Measurements from ENCODE around the gene NES.

The NES gene

DNA sequence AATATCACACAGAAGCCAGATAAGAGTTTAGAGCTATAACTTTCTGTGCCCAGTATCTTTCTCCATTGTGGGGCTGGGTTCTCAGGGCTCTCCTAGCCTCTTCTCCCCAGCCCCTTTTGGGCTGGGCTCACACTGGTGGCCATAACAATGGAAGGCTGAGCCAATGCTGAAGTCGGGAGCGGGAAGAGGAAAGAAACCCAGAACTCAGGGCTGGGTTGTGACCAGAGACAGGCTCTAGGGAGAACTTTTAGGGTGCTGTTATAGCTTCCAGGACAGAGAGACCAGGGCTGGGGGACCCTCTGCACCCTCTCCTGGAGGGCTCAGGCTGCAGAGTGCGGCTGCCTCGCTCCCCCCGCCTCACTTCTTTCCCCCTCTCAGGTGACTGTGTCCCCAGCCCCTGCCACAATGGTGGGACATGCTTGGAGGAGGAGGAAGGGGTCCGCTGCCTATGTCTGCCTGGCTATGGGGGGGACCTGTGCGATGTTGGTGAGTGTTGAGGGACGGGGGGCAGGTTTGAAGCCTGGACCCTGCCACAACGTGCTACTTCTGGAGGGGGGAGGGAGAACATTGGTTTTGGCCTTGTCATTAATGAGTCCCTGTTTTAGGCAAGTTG, 21.2 kb downstream of the NES start:
- peaks cover 38% of the 10 kb centered on the region for H3K4me1 ChIP-seq (ENCODE audit: control insufficient read depth, insufficient read depth, low read length, poor library complexity, severe bottlenecking)
- no peak for DNase-seq
- no peaks in the 10 kb centered on the region for H3K9me3 ChIP-seq (ENCODE audit: control insufficient read depth, low read length)
- no peak overlapping the region for H3K4me3 ChIP-seq (ENCODE audit: insufficient read depth, low read depth, low read length, poor library complexity, severe bottlenecking)
- no peak overlapping the region for H3K27ac ChIP-seq (ENCODE audit: insufficient read depth, low read length, poor library complexity, severe bottlenecking)
- H3K27me3 ChIP-seq (replicated peaks; ENCODE audit: control insufficient read depth, insufficient read depth, low read length, poor library complexity, severe bottlenecking): peaks cover 14% of the 10 kb centered on the region
- H3K36me3 ChIP-seq (ENCODE audit: control insufficient read depth, insufficient read depth, low read length): no peaks in the 10 kb centered on the region

DNA sequence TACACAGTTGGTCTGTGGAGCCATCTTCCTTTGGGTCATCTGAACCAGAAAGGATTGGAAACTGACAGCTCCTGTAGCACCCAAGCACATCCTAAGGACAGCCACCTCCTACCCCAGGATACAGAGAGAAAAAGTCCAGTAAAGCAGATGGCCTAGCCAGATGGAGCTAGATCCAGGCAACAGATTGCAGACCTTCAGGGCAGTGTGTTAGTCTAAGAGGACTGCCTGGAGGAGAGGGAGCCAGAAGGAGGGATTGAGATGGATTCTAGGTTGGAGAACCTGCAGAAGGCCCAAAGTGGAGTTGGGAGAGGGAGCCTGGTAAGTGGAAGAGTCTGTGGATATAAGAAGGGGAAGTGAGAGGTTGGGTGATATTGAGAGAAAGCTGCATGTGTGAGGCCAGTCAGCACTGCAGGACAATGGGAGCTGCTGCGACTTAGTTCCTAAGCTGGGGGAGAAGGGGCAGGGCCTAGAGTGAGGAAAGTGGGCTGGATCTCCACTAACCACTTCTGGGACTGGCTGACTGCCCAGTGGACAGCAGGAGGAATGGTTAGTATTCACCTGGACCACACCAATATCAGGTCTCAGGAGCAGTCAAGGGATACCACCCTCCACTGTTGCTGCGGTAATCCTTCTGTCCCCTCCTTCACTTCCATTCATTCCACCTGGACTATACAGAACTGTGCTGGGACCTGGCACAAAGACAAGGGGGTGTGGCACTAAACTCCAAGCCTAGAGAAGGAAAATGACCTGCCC, 21.9 kb downstream of the NES start:
- no peak for DNase-seq
- H3K4me3 ChIP-seq (ENCODE audit: insufficient read depth, low read depth, low read length, poor library complexity, severe bottlenecking): no peak overlapping the region
- H3K4me1 ChIP-seq (ENCODE audit: control insufficient read depth, insufficient read depth, low read length, poor library complexity, severe bottlenecking): peaks cover 32% of the 10 kb centered on the region
- peaks cover 14% of the 10 kb centered on the region for H3K27me3 ChIP-seq (replicated peaks; ENCODE audit: control insufficient read depth, insufficient read depth, low read length, poor library complexity, severe bottlenecking)
- no peaks in the 10 kb centered on the region for H3K9me3 ChIP-seq (ENCODE audit: control insufficient read depth, low read length)
- H3K36me3 ChIP-seq (ENCODE audit: control insufficient read depth, insufficient read depth, low read length): no peaks in the 10 kb centered on the region
- H3K27ac ChIP-seq (ENCODE audit: insufficient read depth, low read length, poor library complexity, severe bottlenecking): no peak overlapping the region

DNA sequence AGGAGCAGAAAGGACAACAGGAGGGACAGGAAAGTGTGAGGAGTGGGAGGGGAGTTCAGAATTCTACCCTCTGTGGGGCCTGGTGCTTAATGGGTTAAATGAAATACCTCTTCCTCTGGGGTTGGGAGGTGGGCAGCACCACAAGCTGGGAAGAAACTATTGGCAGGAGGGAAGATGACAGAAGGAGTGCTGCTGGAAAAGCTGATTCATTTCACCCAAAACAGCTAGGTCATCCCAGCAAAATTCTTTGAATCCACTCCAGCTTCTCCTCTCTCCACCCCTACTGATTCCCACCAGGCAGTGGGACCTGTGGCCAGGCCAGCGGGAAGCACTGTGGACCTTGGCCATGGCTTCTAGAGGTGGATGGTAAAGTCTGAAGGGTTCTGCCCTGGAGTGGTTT, 22.5 kb downstream of the NES start:
- peaks cover 26% of the 10 kb centered on the region for H3K4me1 ChIP-seq (ENCODE audit: control insufficient read depth, insufficient read depth, low read length, poor library complexity, severe bottlenecking)
- no peaks in the 10 kb centered on the region for H3K9me3 ChIP-seq (ENCODE audit: control insufficient read depth, low read length)
- DNase-seq: no peak
- H3K36me3 ChIP-seq (ENCODE audit: control insufficient read depth, insufficient read depth, low read length): no peaks in the 10 kb centered on the region
- H3K4me3 ChIP-seq (ENCODE audit: insufficient read depth, low read depth, low read length, poor library complexity, severe bottlenecking): no peak overlapping the region
- peaks cover 14% of the 10 kb centered on the region for H3K27me3 ChIP-seq (replicated peaks; ENCODE audit: control insufficient read depth, insufficient read depth, low read length, poor library complexity, severe bottlenecking)
- H3K27ac ChIP-seq (ENCODE audit: insufficient read depth, low read length, poor library complexity, severe bottlenecking): no peak overlapping the region

DNA sequence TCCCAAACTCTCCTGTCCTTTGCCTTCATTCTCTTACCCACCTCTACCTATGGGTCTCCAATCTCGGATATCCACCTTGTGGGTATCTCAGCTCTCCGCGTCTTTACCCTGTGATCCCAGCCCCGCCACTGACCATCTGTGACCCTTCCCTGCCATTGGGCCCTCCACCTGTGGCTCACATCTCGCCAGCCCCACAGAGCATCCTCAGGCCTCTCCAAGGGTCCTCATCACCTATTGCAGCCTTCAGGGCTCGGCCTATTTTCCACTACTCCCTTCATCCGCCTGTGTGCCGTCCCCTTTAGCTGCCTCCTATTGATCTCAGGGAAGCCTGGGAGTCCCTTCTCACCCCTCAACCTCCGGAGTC, 24.2 kb downstream of the NES start:
- Histone ChIP-seq H3K27ac (ENCODE audit: insufficient read depth, low read length, poor library complexity, severe bottlenecking) (no peak overlapping the region), H3K4me1 (ENCODE audit: control insufficient read depth, insufficient read depth, low read length, poor library complexity, severe bottlenecking) (peaks cover 18% of the 10 kb centered on the region), H3K9me3 (ENCODE audit: control insufficient read depth, low read length) (no peaks in the 10 kb centered on the region), H3K27me3 (replicated peaks; ENCODE audit: control insufficient read depth, insufficient read depth, low read length, poor library complexity, severe bottlenecking) (peaks cover 14% of the 10 kb centered on the region), H3K4me3 (ENCODE audit: insufficient read depth, low read depth, low read length, poor library complexity, severe bottlenecking) (no peak overlapping the region), H3K36me3 (ENCODE audit: control insufficient read depth, insufficient read depth, low read length) (no peaks in the 10 kb centered on the region)
- DNase-seq: no peak

DNA sequence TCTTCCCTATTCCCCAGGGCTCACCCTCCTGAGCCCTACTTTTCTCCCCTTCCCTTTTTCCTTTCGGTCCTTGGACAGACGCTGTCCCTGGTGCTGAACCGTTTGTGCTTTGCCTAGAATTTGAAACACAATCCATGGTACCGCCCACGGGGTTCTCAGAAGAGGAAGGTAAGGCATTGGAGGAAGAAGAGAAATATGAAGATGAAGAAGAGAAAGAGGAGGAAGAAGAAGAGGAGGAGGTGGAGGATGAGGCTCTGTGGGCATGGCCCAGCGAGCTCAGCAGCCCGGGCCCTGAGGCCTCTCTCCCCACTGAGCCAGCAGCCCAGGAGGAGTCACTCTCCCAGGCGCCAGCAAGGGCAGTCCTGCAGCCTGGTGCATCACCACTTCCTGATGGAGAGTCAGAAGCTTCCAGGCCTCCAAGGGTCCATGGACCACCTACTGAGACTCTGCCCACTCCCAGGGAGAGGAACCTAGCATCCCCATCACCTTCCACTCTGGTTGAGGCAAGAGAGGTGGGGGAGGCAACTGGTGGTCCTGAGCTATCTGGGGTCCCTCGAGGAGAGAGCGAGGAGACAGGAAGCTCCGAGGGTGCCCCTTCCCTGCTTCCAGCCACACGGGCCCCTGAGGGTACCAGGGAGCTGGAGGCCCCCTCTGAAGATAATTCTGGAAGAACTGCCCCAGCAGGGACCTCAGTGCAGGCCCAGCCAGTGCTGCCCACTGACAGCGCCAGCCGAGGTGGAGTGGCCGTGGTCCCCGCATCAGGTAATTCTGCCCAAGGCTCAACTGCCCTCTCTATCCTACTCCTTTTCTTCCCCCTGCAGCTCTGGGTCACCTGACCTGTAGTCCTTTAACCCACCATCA, 24.8 kb downstream of the NES start:
- DNase-seq: no peak

GRCh38 chr1:156648951-156649350, 28.3 kb downstream of the NES start:
- no peak overlapping the region for H3K4me3 ChIP-seq (ENCODE audit: insufficient read depth, low read depth, low read length, poor library complexity, severe bottlenecking)
- no peaks in the 10 kb centered on the region for H3K4me1 ChIP-seq (ENCODE audit: control insufficient read depth, insufficient read depth, low read length, poor library complexity, severe bottlenecking)
- H3K36me3 ChIP-seq (ENCODE audit: control insufficient read depth, insufficient read depth, low read length): no peaks in the 10 kb centered on the region
- peaks cover 9% of the 10 kb centered on the region for H3K27me3 ChIP-seq (replicated peaks; ENCODE audit: control insufficient read depth, insufficient read depth, low read length, poor library complexity, severe bottlenecking)
- H3K9me3 ChIP-seq (ENCODE audit: control insufficient read depth, low read length): no peaks in the 10 kb centered on the region
- DNase-seq: no peak
- H3K27ac ChIP-seq (ENCODE audit: insufficient read depth, low read length, poor library complexity, severe bottlenecking): no peak overlapping the region

More for the DNA sequence above, 24.8 kb downstream of the NES start:
- H3K27me3 ChIP-seq (replicated peaks; ENCODE audit: control insufficient read depth, insufficient read depth, low read length, poor library complexity, severe bottlenecking): peaks cover 14% of the 10 kb centered on the region
- H3K9me3 ChIP-seq (ENCODE audit: control insufficient read depth, low read length): no peaks in the 10 kb centered on the region
- H3K36me3 ChIP-seq (ENCODE audit: control insufficient read depth, insufficient read depth, low read length): no peaks in the 10 kb centered on the region
- H3K4me3 ChIP-seq (ENCODE audit: insufficient read depth, low read depth, low read length, poor library complexity, severe bottlenecking): no peak overlapping the region
- H3K4me1 ChIP-seq (ENCODE audit: control insufficient read depth, insufficient read depth, low read length, poor library complexity, severe bottlenecking): peaks cover 12% of the 10 kb centered on the region
- no peak overlapping the region for H3K27ac ChIP-seq (ENCODE audit: insufficient read depth, low read length, poor library complexity, severe bottlenecking)

GRCh38 chr1:156648496-156648895, 28.7 kb downstream of the NES start:
- Histone ChIP-seq H3K36me3 (ENCODE audit: control insufficient read depth, insufficient read depth, low read length) (no peaks in the 10 kb centered on the region), H3K27me3 (replicated peaks; ENCODE audit: control insufficient read depth, insufficient read depth, low read length, poor library complexity, severe bottlenecking) (peaks cover 9% of the 10 kb centered on the region), H3K4me3 (ENCODE audit: insufficient read depth, low read depth, low read length, poor library complexity, severe bottlenecking) (no peak overlapping the region), H3K9me3 (ENCODE audit: control insufficient read depth, low read length) (no peaks in the 10 kb centered on the region), H3K4me1 (ENCODE audit: control insufficient read depth, insufficient read depth, low read length, poor library complexity, severe bottlenecking) (peaks cover 2% of the 10 kb centered on the region), H3K27ac (ENCODE audit: insufficient read depth, low read length, poor library complexity, severe bottlenecking) (no peak overlapping the region)
- DNase-seq: no peak

GRCh38 chr1:156647351-156647750, 29.9 kb downstream of the NES start:
- Histone ChIP-seq H3K4me1 (ENCODE audit: control insufficient read depth, insufficient read depth, low read length, poor library complexity, severe bottlenecking) (peaks cover 7% of the 10 kb centered on the region), H3K27me3 (replicated peaks; ENCODE audit: control insufficient read depth, insufficient read depth, low read length, poor library complexity, severe bottlenecking) (peaks cover 18% of the 10 kb centered on the region), H3K4me3 (ENCODE audit: insufficient read depth, low read depth, low read length, poor library complexity, severe bottlenecking) (no peak overlapping the region), H3K27ac (ENCODE audit: insufficient read depth, low read length, poor library complexity, severe bottlenecking) (no peak overlapping the region), H3K36me3 (ENCODE audit: control insufficient read depth, insufficient read depth, low read length) (no peaks in the 10 kb centered on the region), H3K9me3 (ENCODE audit: control insufficient read depth, low read length) (no peaks in the 10 kb centered on the region)
- DNase-seq: no peak

DNA sequence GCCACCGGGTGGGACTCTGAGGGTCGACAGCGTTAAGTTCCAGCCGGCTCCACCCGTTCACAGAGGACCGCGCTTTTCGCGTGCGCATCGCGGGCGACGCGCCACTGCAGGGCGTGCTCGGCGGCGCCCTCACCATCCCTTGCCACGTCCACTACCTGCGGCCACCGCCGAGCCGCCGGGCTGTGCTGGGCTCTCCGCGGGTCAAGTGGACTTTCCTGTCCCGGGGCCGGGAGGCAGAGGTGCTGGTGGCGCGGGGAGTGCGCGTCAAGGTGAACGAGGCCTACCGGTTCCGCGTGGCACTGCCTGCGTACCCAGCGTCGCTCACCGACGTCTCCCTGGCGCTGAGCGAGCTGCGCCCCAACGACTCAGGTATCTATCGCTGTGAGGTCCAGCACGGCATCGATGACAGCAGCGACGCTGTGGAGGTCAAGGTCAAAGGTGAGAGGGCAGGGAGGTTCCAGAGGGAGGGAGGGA, 30.4 kb downstream of the NES start:
- no peak for DNase-seq
- Histone ChIP-seq H3K4me3 (ENCODE audit: insufficient read depth, low read depth, low read length, poor library complexity, severe bottlenecking) (no peak overlapping the region), H3K27ac (ENCODE audit: insufficient read depth, low read length, poor library complexity, severe bottlenecking) (no peak overlapping the region), H3K9me3 (ENCODE audit: control insufficient read depth, low read length) (no peaks in the 10 kb centered on the region), H3K27me3 (replicated peaks; ENCODE audit: control insufficient read depth, insufficient read depth, low read length, poor library complexity, severe bottlenecking) (peaks cover 23% of the 10 kb centered on the region), H3K36me3 (ENCODE audit: control insufficient read depth, insufficient read depth, low read length) (no peaks in the 10 kb centered on the region), H3K4me1 (ENCODE audit: control insufficient read depth, insufficient read depth, low read length, poor library complexity, severe bottlenecking) (peaks cover 13% of the 10 kb centered on the region)

GRCh38 chr1:156645666-156646065, 31.5 kb downstream of the NES start:
- no peak overlapping the region for H3K27ac ChIP-seq (ENCODE audit: insufficient read depth, low read length, poor library complexity, severe bottlenecking)
- no peaks in the 10 kb centered on the region for H3K36me3 ChIP-seq (ENCODE audit: control insufficient read depth, insufficient read depth, low read length)
- no peak for DNase-seq
- peaks cover 21% of the 10 kb centered on the region for H3K4me1 ChIP-seq (ENCODE audit: control insufficient read depth, insufficient read depth, low read length, poor library complexity, severe bottlenecking)
- no peak overlapping the region for H3K4me3 ChIP-seq (ENCODE audit: insufficient read depth, low read depth, low read length, poor library complexity, severe bottlenecking)
- H3K9me3 ChIP-seq (ENCODE audit: control insufficient read depth, low read length): no peaks in the 10 kb centered on the region
- H3K27me3 ChIP-seq (replicated peaks; ENCODE audit: control insufficient read depth, insufficient read depth, low read length, poor library complexity, severe bottlenecking): peaks cover 34% of the 10 kb centered on the region
